ENCODE results near the gene ARL5A. TPM values are rescaled to one million over a fixed set of nuclear protein-coding genes. Genes with fewer than 3 reads are reported as not detected.

ARL5A gene
- total and polyA plus RNA-seq, 9 of the 15 experiments (the other 6 are each of a cell fraction or from before 2014, with no cell fraction given): 16.3 to 117 (median 88.4) TPM

- H3K36me3 ChIP-seq (ENCODE audit: control insufficient read depth, insufficient read depth, low read length): peaks cover 13% of the 10 kb centered on the region; the same call in 2 of the 3 replicates
- ATAC-seq: peak; percentile 1
- H2AFZ ChIP-seq (ENCODE audit: low read depth, low read length): no peak overlapping the region
- peaks cover 11 to 36% of the 10 kb centered on the region in 2 experiments for H3K4me1 ChIP-seq (replicated peaks in 1 of 2; ENCODE audit: control insufficient read depth in 2 of 2, insufficient read depth in 2 of 2, low read length in 2 of 2)
- ChIA-PET CTCF (ENCODE audit: low intra/inter-chr PET ratio) (no interaction called here), POLR2A (interaction anchor here (0.8 to 4.1 kb wide), 6 partner anchors 9 to 39 kb away, joined by 3 to 34 read pairs (median 4); no protein-coding TSS in a partner anchor)
- peak overlapping the region in 1 of 2 experiments; percentile 91; a peak in 2 of 4 replicates for H3K9ac ChIP-seq (ENCODE audit: insufficient read depth in 1 of 2, low read depth in 2 of 2, low read length in 2 of 2)
- intact Hi-C loops (cut with micrococcal nuclease) (no loop called here), in situ Hi-C loops (cut with MboI) (no loop called here)
- peak overlapping the region; percentile 98 for H3K4me2 ChIP-seq (ENCODE audit: insufficient read depth, low read length)
- DNase-seq (ENCODE audit: extremely low read depth in 1 of 4, low spot score in 3 of 4): peak; percentile 24 to 48 (median 35)
- peak overlapping the region; percentile 78 for H3K4me3 ChIP-seq
- no peaks in the 10 kb centered on the region for H3K27me3 ChIP-seq (ENCODE audit: control insufficient read depth in 2 of 2, insufficient read depth in 2 of 2, low read length in 2 of 2)
- peaks cover 65% of the 10 kb centered on the region for H3K79me2 ChIP-seq (ENCODE audit: control insufficient read depth, insufficient read depth, low read length)
- no peaks in the 10 kb centered on the region for H3K9me3 ChIP-seq (replicated peaks; ENCODE audit: control insufficient read depth, insufficient read depth, low read depth, low read length)
- BruUV-seq (replicated peaks): TSS peak; percentile 41
- no peak for FAIRE-seq
- peaks cover 12% of the 10 kb centered on the region for H4K20me1 ChIP-seq (replicated peaks; ENCODE audit: control insufficient read depth, insufficient read depth, low read length)
- peaks cover 5% of the 10 kb centered on the region for H3K9me1 ChIP-seq (ENCODE audit: control insufficient read depth, insufficient read depth, low read length)
- H3K27ac ChIP-seq (ENCODE audit: extremely low read depth, low read depth, low read length): peak overlapping the region; percentile 75; the same call in 2 of the 3 replicates
- WGBS (ENCODE audit: insufficient coverage, low coverage, missing lambda C conversion rate): 2% methylated on average over 6 of the region's 6 CpGs
- TF ChIP-seq SOX6 (IDR thresholded peaks at IDR 0.05) (peak; percentile 31; the same call in 1 of the 2 replicates), MITF (IDR thresholded peaks at IDR 0.05) (peak; percentile 54; the same call in 1 of the 2 replicates), RUNX1 (IDR thresholded peaks at IDR 0.05; ENCODE audit: low read depth) (no peak), KLF1 (tag; IDR thresholded peaks at IDR 0.05) (no peak), NFRKB (IDR thresholded peaks at IDR 0.05; ENCODE audit: low read depth) (no peak), TFE3 (CRISPR knock-in tag; IDR thresholded peaks at IDR 0.05) (peak; percentile 99), ZEB2 (IDR thresholded peaks at IDR 0.05) (no peak), TOE1 (IDR thresholded peaks at IDR 0.05; ENCODE audit: borderline replicate concordance) (peak; percentile 98), TOE1 (CRISPR knock-in tag; IDR thresholded peaks at IDR 0.05; ENCODE audit: borderline replicate concordance, low read depth) (0 out of 2 replicates have a peak, but pooled peaks have one; percentile 29), ARID1B (IDR thresholded peaks at IDR 0.05) (0 out of 2 replicates have a peak, but pooled peaks have one; percentile 52), SRSF9 (IDR thresholded peaks at IDR 0.05; ENCODE audit: borderline replicate concordance, low read depth, low read length) (no peak), NFIC (IDR thresholded peaks at IDR 0.05) (no peak), SAFB (IDR thresholded peaks at IDR 0.05; ENCODE audit: borderline replicate concordance, low read depth, low read length) (no peak), MYNN (IDR thresholded peaks at IDR 0.05) (no peak), MYNN (CRISPR knock-in tag; IDR thresholded peaks at IDR 0.05) (no peak), HNRNPLL (IDR thresholded peaks at IDR 0.05; ENCODE audit: low read depth, low read length, poor library complexity, severe bottlenecking) (no peak), USF2 (CRISPR knock-in tag; IDR thresholded peaks at IDR 0.05) (peak; percentile 81), E2F1 (CRISPR knock-in tag; IDR thresholded peaks at IDR 0.05) (no peak), RAD21 (CRISPR knock-in tag; conservative IDR thresholded peaks at IDR 0.05 in 1 of 2, IDR thresholded peaks at IDR 0.05 in 1 of 2) (no peak)
Measured at GRCh38 chr2:151826737-151827157, 1.5 kb downstream of the ARL5A start.

Measured in K562 (cell line).